ENCODE data around the gene MAP2K3. TPM values are rescaled to one million over a fixed set of nuclear protein-coding genes. Genes with fewer than 3 reads are reported as not detected.
"Not testable (repeated sequence)": the region's sequence is repeated elsewhere in the genome, so short reads cannot be mapped to it uniquely, and the experiment has no call there.

The MAP2K3 gene
- total RNA-seq, 1 experiment from 2014 or later = 20.7 TPM

GRCh38 chr17:21350495-21350894 lies 66.0 kb downstream of the MAP2K3 start:
- DNase-seq (ENCODE audit: low read depth) = not testable (repeated sequence)

- DNase-seq (ENCODE audit: low read depth) = no peak
These were observed 67.0 kb downstream of the MAP2K3 start for GRCh38 chr17:21351366-21352065.

GRCh38 chr17:21352221-21352980 lies 67.9 kb downstream of the MAP2K3 start:
- no peak for DNase-seq (ENCODE audit: low read depth)

- DNase-seq (ENCODE audit: low read depth) = no peak
These were observed 68.4 kb downstream of the MAP2K3 start for GRCh38 chr17:21352981-21353265.

- no peak for DNase-seq (ENCODE audit: low read depth)
These were observed 69.0 kb downstream of the MAP2K3 start for GRCh38 chr17:21353326-21354010.

GRCh38 chr17:21354796-21355385 lies 70.4 kb downstream of the MAP2K3 start:
- DNase-seq (ENCODE audit: low read depth) = no peak

- DNase-seq (ENCODE audit: low read depth) = no peak
These were observed 71.1 kb downstream of the MAP2K3 start for GRCh38 chr17:21355586-21355985.

GRCh38 chr17:21356537-21357127 lies 72.1 kb downstream of the MAP2K3 start:
- DNase-seq (ENCODE audit: low read depth) = no peak

GRCh38 chr17:21357281-21357680 lies 72.8 kb downstream of the MAP2K3 start:
- DNase-seq (ENCODE audit: low read depth) = no peak

GRCh38 chr17:21357696-21358656 lies 73.5 kb downstream of the MAP2K3 start:
- DNase-seq (ENCODE audit: low read depth) = no peak

- DNase-seq (ENCODE audit: low read depth) = no peak
These were observed 74.4 kb downstream of the MAP2K3 start for GRCh38 chr17:21358682-21359482.

- no peak for DNase-seq (ENCODE audit: low read depth)
These were observed 75.0 kb downstream of the MAP2K3 start for GRCh38 chr17:21359483-21359840.

- DNase-seq (ENCODE audit: low read depth) = no peak
These were observed 75.5 kb downstream of the MAP2K3 start for GRCh38 chr17:21360048-21360447.

GRCh38 chr17:21361020-21361809 lies 76.7 kb downstream of the MAP2K3 start:
- DNase-seq (ENCODE audit: low read depth) = no peak

GRCh38 chr17:21362331-21362931 lies 77.9 kb downstream of the MAP2K3 start:
- DNase-seq (ENCODE audit: low read depth) = no peak

- no peak for DNase-seq (ENCODE audit: low read depth)
These were observed 79.5 kb downstream of the MAP2K3 start for GRCh38 chr17:21363776-21364642.
